GM12865 (cell line): Measurements from ENCODE around the gene POU3F1.

Source experiments
- DNase-seq: peaks from one replicate; pipeline ENCODE4 v3.0.0; 2010; ENCODE audit warnings: low read depth
- H3K4me3 ChIP-seq: 2 replicates; pipeline ENCODE4 v1.5.1; 2011; ENCODE audit warnings: mild to moderate bottlenecking, low read depth, low read length, control low read depth
- TF ChIP-seq, protein P1 (sequence below): IDR thresholded peaks from 2 replicates; pipeline ENCODE4 v1.5.1; 2011; ENCODE audit warnings: low read length, control low read depth, low read depth, inconsistent platforms; ENCODE audit not compliant: insufficient read depth; ENCODE audit errors: missing control alignments

The POU3F1 gene

GRCh38 chr1:38046333-38046883 lies at the start of gene POU3F1:
POU3F1 (minus strand) TSS chr1:38046793; CDS start chr1:38046743, 50 bp downstream.
- no peak for DNase-seq
- TF ChIP-seq, protein P1, sequence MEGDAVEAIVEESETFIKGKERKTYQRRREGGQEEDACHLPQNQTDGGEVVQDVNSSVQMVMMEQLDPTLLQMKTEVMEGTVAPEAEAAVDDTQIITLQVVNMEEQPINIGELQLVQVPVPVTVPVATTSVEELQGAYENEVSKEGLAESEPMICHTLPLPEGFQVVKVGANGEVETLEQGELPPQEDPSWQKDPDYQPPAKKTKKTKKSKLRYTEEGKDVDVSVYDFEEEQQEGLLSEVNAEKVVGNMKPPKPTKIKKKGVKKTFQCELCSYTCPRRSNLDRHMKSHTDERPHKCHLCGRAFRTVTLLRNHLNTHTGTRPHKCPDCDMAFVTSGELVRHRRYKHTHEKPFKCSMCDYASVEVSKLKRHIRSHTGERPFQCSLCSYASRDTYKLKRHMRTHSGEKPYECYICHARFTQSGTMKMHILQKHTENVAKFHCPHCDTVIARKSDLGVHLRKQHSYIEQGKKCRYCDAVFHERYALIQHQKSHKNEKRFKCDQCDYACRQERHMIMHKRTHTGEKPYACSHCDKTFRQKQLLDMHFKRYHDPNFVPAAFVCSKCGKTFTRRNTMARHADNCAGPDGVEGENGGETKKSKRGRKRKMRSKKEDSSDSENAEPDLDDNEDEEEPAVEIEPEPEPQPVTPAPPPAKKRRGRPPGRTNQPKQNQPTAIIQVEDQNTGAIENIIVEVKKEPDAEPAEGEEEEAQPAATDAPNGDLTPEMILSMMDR: no peak
- peak within 1 kb of the TSS; percentile 71 for H3K4me3 ChIP-seq

DNA sequence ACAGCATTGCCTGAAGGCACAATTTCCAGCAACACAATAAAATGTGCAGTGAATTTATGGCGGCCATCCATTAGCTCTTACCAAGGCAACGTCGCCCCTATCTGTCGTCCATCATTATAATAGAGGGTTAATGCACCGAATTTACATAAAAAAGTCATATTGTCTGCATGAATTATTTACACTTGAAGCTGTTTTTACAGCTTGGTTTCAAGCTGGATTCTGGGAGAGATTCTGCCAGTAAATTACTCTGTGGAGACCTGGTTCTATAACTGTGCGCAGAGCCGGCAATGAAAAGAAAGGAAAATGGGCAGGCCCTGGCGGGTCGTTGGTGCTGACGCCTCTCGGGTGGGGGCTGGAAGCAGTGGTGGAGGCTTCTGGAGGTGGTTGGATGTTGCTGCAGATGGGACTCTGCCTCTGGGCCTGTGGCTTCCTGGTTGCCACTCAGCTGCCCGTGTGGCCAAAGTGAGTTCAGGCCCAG lies 48.9 kb upstream of the POU3F1 start:
- TF ChIP-seq, protein P1: no peak
- H3K4me3 ChIP-seq: no peak overlapping the region
- DNase-seq: no peak

DNA sequence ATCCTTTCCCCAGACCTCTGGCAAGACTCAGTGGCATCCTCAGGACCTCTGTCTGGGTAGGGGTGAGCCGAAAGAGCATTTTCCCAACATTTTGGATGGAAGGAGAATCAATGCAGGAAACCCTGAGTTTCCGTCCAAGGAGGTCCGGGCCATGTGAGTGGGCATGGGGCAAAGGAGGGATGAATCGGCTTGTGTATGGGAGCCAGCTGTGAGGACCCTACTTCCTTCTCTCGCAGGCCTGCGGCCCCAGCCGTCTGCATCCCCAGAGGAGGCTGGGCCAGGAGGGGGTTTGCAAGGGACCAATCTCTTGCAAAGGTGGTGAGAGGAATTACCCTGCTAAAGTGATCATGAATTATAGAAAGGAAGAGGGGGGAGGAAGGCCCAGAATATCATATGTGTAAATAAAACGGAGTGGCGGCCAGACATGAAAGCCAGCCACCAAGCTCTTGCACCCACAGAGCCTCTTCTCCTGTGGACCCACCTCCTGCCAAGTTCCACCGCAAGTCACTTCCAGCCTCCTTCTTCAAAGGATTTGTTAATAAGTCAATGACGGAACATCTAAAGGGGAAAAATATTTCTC lies 48.2 kb upstream of the POU3F1 start:
- no peak for DNase-seq
- TF ChIP-seq, protein P1: no peak
- no peak overlapping the region for H3K4me3 ChIP-seq

- no peak overlapping the region for H3K4me3 ChIP-seq
- DNase-seq: no peak
- TF ChIP-seq, protein P1: no peak
These were observed 47.3 kb upstream of the POU3F1 start for GRCh38 chr1:38093569-38094520.

- DNase-seq: no peak
- no peak overlapping the region for H3K4me3 ChIP-seq
- TF ChIP-seq, protein P1: no peak
These were observed 45.7 kb upstream of the POU3F1 start for GRCh38 chr1:38092256-38092655.

- no peak for DNase-seq
- no peak overlapping the region for H3K4me3 ChIP-seq
- TF ChIP-seq, protein P1: no peak
These were observed 44.2 kb upstream of the POU3F1 start for GRCh38 chr1:38090796-38091195.
